ENCODE data around the gene INHBC.

Gene INHBC

DNA sequence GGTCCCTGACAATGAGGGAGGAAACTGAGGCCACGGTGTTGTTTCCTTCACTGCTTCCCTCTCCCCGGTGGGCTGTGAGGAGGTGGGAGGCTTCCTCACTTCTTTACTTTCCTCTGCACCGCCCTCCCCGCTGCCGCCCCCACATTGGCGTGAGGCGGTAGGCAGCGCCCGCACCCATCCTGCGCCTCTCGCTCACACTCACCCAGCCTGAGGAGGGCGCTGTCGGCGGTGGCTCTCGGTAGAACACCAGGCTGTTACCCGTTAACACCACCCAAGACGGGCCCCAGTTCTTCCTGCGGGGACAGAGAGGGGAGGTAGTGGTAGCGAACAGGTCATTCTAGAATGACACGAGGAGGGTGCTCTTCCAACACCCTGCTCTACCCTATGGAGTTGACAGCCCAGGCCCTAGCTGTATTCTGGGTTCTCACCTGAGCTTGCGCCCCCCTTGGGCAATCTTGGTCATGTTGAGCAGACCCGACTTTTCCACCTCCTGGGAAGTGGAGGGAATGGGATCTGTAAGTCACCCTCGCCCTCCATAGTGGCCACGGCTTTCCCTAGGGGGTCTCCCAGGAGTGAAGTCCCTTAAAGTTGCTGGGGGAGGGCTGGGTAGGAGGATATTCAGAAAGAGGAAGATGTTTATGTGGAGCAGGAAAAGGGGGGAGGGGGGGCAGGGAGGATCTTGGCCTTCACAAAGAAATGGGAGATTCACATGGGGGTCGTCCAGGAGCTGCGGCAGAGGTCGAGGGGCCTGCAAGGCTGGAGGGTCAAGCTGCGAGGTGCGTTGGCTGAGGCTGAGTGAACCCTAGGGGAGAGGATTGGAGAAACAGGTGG, 41.8 kb downstream of the INHBC start:
- TF ChIP-seq, protein P1, sequence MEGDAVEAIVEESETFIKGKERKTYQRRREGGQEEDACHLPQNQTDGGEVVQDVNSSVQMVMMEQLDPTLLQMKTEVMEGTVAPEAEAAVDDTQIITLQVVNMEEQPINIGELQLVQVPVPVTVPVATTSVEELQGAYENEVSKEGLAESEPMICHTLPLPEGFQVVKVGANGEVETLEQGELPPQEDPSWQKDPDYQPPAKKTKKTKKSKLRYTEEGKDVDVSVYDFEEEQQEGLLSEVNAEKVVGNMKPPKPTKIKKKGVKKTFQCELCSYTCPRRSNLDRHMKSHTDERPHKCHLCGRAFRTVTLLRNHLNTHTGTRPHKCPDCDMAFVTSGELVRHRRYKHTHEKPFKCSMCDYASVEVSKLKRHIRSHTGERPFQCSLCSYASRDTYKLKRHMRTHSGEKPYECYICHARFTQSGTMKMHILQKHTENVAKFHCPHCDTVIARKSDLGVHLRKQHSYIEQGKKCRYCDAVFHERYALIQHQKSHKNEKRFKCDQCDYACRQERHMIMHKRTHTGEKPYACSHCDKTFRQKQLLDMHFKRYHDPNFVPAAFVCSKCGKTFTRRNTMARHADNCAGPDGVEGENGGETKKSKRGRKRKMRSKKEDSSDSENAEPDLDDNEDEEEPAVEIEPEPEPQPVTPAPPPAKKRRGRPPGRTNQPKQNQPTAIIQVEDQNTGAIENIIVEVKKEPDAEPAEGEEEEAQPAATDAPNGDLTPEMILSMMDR (IDR thresholded peaks at IDR 0.05; ENCODE audit: control insufficient read depth, insufficient read depth, low read depth, low read length, missing control alignments), result peak; percentile 23
- H3K4me3 ChIP-seq (ENCODE audit: control insufficient read depth, low read depth, low read length), result no peak overlapping the region; the same call in 1 of the 2 replicates
- DNase-seq (ENCODE audit: low read depth), result no peak

DNA sequence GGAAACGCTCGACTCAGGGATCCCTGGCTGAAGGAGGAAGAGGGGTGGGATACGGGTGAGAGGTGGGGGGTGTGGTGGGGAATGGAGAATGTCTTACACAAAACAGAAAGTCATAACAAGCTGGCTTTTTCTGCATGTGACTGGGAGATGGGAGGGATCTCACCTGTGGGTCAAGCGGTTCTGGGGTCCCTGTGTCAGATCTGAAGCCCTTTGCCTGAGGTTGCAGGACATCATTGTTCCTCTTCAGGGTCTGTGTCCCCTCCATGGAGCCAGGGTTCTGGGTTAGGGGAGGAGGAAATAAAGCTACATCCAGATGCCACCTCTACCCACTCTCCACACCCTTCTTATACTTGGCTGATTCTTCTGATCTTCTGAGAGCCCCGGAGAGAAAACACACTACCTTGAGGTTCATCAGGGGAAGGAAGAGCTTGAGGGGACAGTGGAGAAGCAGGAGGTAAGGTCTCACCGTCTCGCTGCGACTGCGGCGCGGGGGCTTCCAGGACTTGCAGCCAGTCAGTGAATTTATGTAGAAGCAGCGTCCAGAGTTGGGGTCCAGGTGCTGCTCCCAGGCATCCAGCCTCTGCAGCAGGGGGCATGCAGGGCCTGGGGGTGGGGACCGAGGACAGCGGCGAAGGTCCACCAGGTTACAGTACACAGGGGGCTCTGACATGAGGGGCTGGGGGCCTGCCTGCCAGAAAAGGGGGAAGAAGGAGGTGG, 42.6 kb downstream of the INHBC start:
- DNase-seq (ENCODE audit: low read depth), result no peak
- TF ChIP-seq, protein P1 (IDR thresholded peaks at IDR 0.05; ENCODE audit: control insufficient read depth, insufficient read depth, low read depth, low read length, missing control alignments), result no peak
- H3K4me3 ChIP-seq (ENCODE audit: control insufficient read depth, low read depth, low read length), result no peak overlapping the region

DNA sequence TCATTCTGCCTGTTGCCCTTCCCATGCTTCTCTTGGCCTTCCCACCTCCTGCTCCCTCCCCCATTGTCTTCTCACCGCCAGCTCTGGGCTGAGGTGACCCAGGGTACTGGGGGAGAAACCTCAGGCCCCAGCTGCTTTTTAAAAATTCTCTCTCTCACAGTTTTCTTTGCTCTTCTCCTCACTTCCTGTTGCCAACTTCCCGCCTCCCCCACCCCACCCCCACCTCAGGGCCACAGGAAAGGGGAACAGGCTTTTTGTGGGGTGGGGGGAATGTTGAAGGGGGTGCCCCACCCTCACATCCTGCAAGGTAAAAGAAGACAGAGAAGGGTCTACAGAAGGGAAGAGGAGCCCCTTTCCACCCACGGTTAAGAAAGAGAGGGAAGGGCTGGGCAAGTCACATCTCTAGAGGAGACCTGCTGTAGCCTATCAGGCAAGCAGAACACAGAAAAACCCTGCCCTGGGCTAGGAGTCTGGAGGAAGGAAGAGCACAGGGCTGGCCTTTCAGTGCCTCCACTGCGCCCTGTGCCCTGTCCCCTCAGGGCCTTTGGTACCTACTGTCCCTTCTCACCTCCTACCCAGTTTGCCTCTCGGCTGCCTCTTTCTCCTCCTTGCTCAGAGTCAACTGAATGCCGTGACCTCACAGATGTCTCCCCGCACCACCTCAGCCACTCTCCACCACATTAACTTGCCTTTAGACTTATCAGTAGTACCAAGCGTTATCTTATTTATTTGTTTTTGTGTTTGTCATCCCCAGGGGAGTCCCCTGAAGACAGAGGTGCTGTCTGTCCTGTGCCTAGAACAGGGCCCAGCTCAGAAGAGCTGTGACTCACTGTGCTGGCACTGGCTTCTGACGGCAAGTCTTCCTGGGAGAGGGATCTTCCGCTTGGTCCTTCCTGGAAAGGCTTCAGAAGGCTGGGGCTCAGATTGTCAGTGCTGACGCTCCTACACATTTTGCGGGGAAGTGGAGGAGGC, 43.4 kb downstream of the INHBC start:
- TF ChIP-seq, protein P1 (IDR thresholded peaks at IDR 0.05; ENCODE audit: control insufficient read depth, insufficient read depth, low read depth, low read length, missing control alignments), result no peak
- no peak overlapping the region for H3K4me3 ChIP-seq (ENCODE audit: control insufficient read depth, low read depth, low read length)
- no peak for DNase-seq (ENCODE audit: low read depth)

DNA sequence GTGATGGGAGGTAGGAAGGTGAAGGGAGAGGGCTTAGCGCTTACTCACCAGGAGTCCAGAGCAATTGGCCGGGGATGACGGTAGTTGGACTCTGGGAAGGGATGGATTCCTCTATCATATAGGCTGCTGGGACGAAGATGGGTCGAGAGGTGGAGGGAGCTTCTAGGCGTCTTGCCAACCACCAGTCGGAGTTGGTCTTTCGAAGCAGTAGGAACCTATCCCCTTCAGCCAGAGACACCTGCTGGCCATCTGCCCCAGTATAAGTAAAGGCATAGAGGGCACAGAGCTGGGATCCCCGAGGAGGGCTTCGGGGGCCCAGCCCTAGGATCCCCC, 44.4 kb downstream of the INHBC start:
- TF ChIP-seq, protein P1 (IDR thresholded peaks at IDR 0.05; ENCODE audit: control insufficient read depth, insufficient read depth, low read depth, low read length, missing control alignments), result no peak
- DNase-seq (ENCODE audit: low read depth), result no peak
- no peak overlapping the region for H3K4me3 ChIP-seq (ENCODE audit: control insufficient read depth, low read depth, low read length)

DNA sequence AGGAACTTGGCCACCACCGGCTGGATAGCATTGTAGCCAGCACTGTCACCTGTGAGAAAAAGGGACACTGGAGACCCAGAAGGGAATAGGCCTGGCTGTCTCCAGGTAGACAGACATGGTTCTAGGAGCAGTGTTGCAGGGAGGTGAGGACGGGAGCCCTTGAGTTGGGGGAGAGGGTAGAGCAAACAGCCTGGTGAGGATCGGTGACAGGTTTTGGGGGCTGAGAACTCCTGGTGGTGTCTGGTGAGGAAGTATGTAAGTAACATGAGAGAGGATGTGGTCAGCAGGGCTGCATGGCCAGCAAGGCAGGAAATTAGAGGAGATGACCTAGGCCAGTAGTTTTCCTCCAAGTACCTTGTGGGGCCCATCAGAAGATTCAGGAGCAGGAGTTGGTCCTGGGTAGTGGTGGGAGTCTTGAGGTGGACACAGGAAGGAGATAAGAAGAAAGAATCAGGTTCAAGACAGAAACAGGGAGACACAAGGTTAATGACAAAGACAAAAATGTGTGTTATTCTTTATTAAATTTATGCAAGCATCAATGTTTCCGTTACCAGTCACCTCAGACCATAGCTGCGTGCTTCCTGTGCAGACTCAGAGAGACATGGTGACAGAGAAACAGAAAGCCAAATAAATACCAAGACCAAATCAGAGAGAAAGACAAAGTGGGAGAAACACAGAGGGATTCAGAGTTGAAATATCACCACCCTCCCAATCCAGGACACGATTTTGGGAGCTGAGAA, 45.0 kb downstream of the INHBC start, which contains the start of gene ARHGAP9:
Gene ARHGAP9, minus strand, starts transcription at position 491 of the 740 bp plus-strand sequence. Its CDS starts 460 bp downstream, at position 31.
- H3K4me3 ChIP-seq (ENCODE audit: control insufficient read depth, low read depth, low read length), result no peak within 1 kb of the TSS
- TF ChIP-seq, protein P1 (IDR thresholded peaks at IDR 0.05; ENCODE audit: control insufficient read depth, insufficient read depth, low read depth, low read length, missing control alignments), result no peak
- DNase-seq (ENCODE audit: low read depth), result no peak

Data from AG09309 (cell line).